Heart left ventricle (tissue), 16 donors: ENCODE data around the gene ATP6V0A1. TPM values are rescaled to one million over a fixed set of nuclear protein-coding genes. Genes with fewer than 3 reads are reported as not detected.

Source experiments
- ATAC-seq, 4 donors: fragments of 200-7000 bp; cut with Tn5 transposase; one replicate each; pipeline ENCODE4 v1.9.1; 2020 to 2022; ENCODE audit warnings: moderate library complexity in 4 of 4, mild to moderate bottlenecking in 3 of 4, moderate number of reproducible peaks in 1 of 4
- DNase-seq, 5 donors: peaks; one replicate each; pipeline ENCODE4 v3.0.0-alpha.2; 2020
- H3K27ac ChIP-seq, 12 donors: fragments of 200-600 bp; sonication (generic) in 4 of 12; one replicate each; pipeline versions ENCODE4 v1.5.0 to v1.8.0; 2016 to 2022; ENCODE audit warnings: mild to moderate bottlenecking in 2 of 12
- H3K27me3 ChIP-seq, 9 donors: fragments of 200-600 bp; sonication (generic) in 2 of 9; one replicate each; pipeline versions ENCODE4 v1.5.1 to v1.8.0; 2016 to 2022; ENCODE audit warnings: mild to moderate bottlenecking in 3 of 9
- H3K36me3 ChIP-seq, 9 donors: fragments of 200-600 bp; sonication (generic) in 2 of 9; one replicate each; pipeline versions ENCODE4 v1.5.0 to v1.8.0; 2018 to 2022; ENCODE audit warnings: mild to moderate bottlenecking in 2 of 9
- H3K4me1 ChIP-seq, 12 donors: fragments of 200-600 bp; sonication (generic) in 4 of 12; one replicate each; pipeline versions ENCODE4 v1.5.0 to v1.8.0; 2016 to 2022; ENCODE audit warnings: mild to moderate bottlenecking in 3 of 12
- H3K4me3 ChIP-seq, 12 donors: fragments of 200-600 bp; sonication (generic) in 4 of 12; one replicate each; pipeline versions ENCODE4 v1.5.0 to v1.8.0; 2017 to 2022; ENCODE audit warnings: mild to moderate bottlenecking in 9 of 12, moderate library complexity in 4 of 12
- H3K9me3 ChIP-seq, 12 donors: fragments of 200-600 bp; sonication (generic) in 4 of 12; one replicate each; pipeline versions ENCODE4 v1.5.0 to v1.8.0; 2016 to 2022; ENCODE audit warnings: mild to moderate bottlenecking in 1 of 12
- CTCF ChIP-seq, 12 donors: fragments of 200-600 bp; sonication (generic) in 4 of 12; IDR thresholded peaks; one replicate each; pipeline versions ENCODE4 v1.5.0 to v1.8.0; 2018 to 2022; ENCODE audit warnings: antibody characterized with exemption in 12 of 12, mild to moderate bottlenecking in 5 of 12
- POLR2A ChIP-seq, 2 donors: fragments of 450-650 bp; IDR thresholded peaks; one replicate each; pipeline ENCODE4 v1.6.1; 2017; ENCODE audit warnings: antibody characterized with exemption in 2 of 2, mild to moderate bottlenecking in 2 of 2, moderate library complexity in 2 of 2
- WGBS, 4 donors: extraction: QIAGEN DNeasy Blood & Tissue Kit in 2 of 4; methylation state at CpG; one replicate each; pipeline versions ENCODE4 v1.1.5 to v1.1.7; 2013 to 2018; 5-methylcytosine and 5-hydroxymethylcytosine counted together
- intact Hi-C, 10 donors: fragments of 100-400 bp; cut with DNase I; formaldehyde crosslinking; loops; one replicate each; pipeline versions ENCODE4 v1.11.1 to v1.14.2; 2022
- polyA plus RNA-seq, 2 donors: library from polyadenylated mRNA; stranded (reverse); fragments of 200-250 nt; gene quantifications; one replicate each; pipeline ENCODE4 v1.2.3, GENCODE V29; 2013
- total RNA-seq, 9 donors: library from RNA; depleted of rRNA in 2 of 9; stranded (reverse); fragments of >200 nt in 2 of 9; fragmentation: NEBNext Ultra II Directional in 3 of 9; extraction: Animal tissue kit (Norgen Biotek cat#: 25700) in 3 of 9; gene quantifications; one replicate each; pipeline versions ENCODE4 v1.1.0 to v1.2.4, GENCODE V29; 2016 to 2023
- donor health status: ischemic (EF 13 %, LVEDD 7.1; RV severe dilation, severe dysfunction).
- donor health status: healthy with polysubstance abuse.
- donor health status: DM: no; HTN: yes; CAD: no.
- donor health status: DM: no; HTN: no; CAD: no.
- donor health status: ischemic (EF 25% LVEDD 6.9; RV normal size, moderate dysfunction).
- donor health status: ischemic (EF 25% LVEDD 5.7; RV mildly dilated, moderate dysfunction).
- donor health status: healthy.
- donor health status: DM: yes; HTN: yes; CAD: no.
- donor health status: ischemic (EF 35%, LVEDD 5.7; RV mildly dilated, moderate dysfunction).
- donor health status: nonischemic (EF 11% LVEDD 7.7; RV severe dilation, severe dysfunction).
- donor health status: DM: yes; HTN: yes; CAD: no.
- donor health status: PGD.
- donor health status: ischemic (EF 29% LVEDD 5.4; RV normal size, mild dysfunction).
- donor health status: nonischemic (EF 23%, LVEDD 6.1; RV moderate dilation, normal function).

ATP6V0A1 gene
- total and polyA plus RNA-seq, 11 donors = 24.3 to 65.9 (median 35.9) TPM

- Histone ChIP-seq H3K27me3 (no peaks in the 10 kb centered on the region), H3K4me1 (peaks cover 0 to 68% (median 25%) of the 10 kb centered on the region in 12 donors), H3K36me3 (peaks cover 0 to 44% (median 38%) of the 10 kb centered on the region in 9 donors), H3K27ac (peak overlapping the region; percentile 4 to 98 (median 92)), H3K4me3 (peak overlapping the region in 11 of 12 donors; percentile 63 to 93 (median 83)), H3K9me3 (no peaks in the 10 kb centered on the region)
- DNase-seq (no peak), ATAC-seq (peak in 2 of 4 donors; percentile 13 to 19)
- intact Hi-C loops = loop anchor here in 9 of 10 donors (2.0 to 10.0 kb wide), 6 partner anchors 33 to 138 kb away; partner anchors contain the start of gene CAVIN1 (in 7 of the 9)
- 11 to 13% (median 12%) methylated on average over 6 of the region's 6 CpGs for WGBS, 4 donors
- no peak for TF ChIP-seq POLR2A (IDR thresholded peaks at IDR 0.05)
- TF ChIP-seq CTCF (IDR thresholded peaks at IDR 0.05) = no peak
Measured at GRCh38 chr17:42459801-42460281, 1.2 kb downstream of the ATP6V0A1 start.

GRCh38 chr17:42460371-42460770 lies 1.7 kb downstream of the ATP6V0A1 start:
- Histone ChIP-seq H3K27me3 (no peaks in the 10 kb centered on the region), H3K9me3 (no peaks in the 10 kb centered on the region), H3K4me3 (peak overlapping the region in 11 of 12 donors; percentile 11 to 93 (median 78)), H3K4me1 (peaks cover 0 to 63% (median 25%) of the 10 kb centered on the region in 12 donors), H3K27ac (peak overlapping the region in 8 of 12 donors; percentile 4 to 98 (median 92)), H3K36me3 (peaks cover 0 to 49% (median 43%) of the 10 kb centered on the region in 9 donors)
- 84 to 91% (median 88%) methylated on average over 1 of the region's 1 CpG for WGBS, 4 donors
- TF ChIP-seq POLR2A (IDR thresholded peaks at IDR 0.05) = no peak
- DNase-seq = no peak
- ATAC-seq = no peak
- intact Hi-C loops = loop anchor here in 2 of 10 donors (5.0 to 10.0 kb wide), 2 partner anchors 33 to 54 kb away; no protein-coding TSS in a partner anchor

GRCh38 chr17:42463976-42464400 lies 5.3 kb downstream of the ATP6V0A1 start:
- WGBS, 4 donors = 80 to 82% (median 82%) methylated on average over 4 of the region's 4 CpGs
- TF ChIP-seq POLR2A (IDR thresholded peaks at IDR 0.05) (no peak), CTCF (IDR thresholded peaks at IDR 0.05) (no peak)
- no peak overlapping the region for H3K4me3 ChIP-seq
- no peak for ATAC-seq
- intact Hi-C loops = loop anchor here in 2 of 10 donors (5.0 to 10.0 kb wide), 2 partner anchors 37 to 51 kb away; no protein-coding TSS in a partner anchor
- H3K27me3 ChIP-seq = no peaks in the 10 kb centered on the region
- no peak for DNase-seq
- peaks cover 0 to 85% (median 80%) of the 10 kb centered on the region in 9 donors for H3K36me3 ChIP-seq
- H3K27ac ChIP-seq = no peak overlapping the region
- no peaks in the 10 kb centered on the region for H3K9me3 ChIP-seq
- peaks cover 0 to 31% (median 13%) of the 10 kb centered on the region in 12 donors for H3K4me1 ChIP-seq

- Histone ChIP-seq H3K36me3 (peaks cover 0 to 100% (median 98%) of the 10 kb centered on the region in 9 donors), H3K4me3 (no peak overlapping the region), H3K27ac (no peak overlapping the region), H3K9me3 (no peaks in the 10 kb centered on the region), H3K4me1 (peaks cover 0 to 17% (median 0%) of the 10 kb centered on the region in 12 donors), H3K27me3 (no peaks in the 10 kb centered on the region)
- 73 to 82% (median 78%) methylated on average over 5 of the region's 5 CpGs for WGBS, 4 donors
- ATAC-seq = no peak
- intact Hi-C loops = loop anchor here in 3 of 10 donors (5.0 to 10.0 kb wide), 3 partner anchors 39 to 47 kb away; no protein-coding TSS in a partner anchor
- TF ChIP-seq POLR2A (IDR thresholded peaks at IDR 0.05) (no peak), CTCF (IDR thresholded peaks at IDR 0.05) (no peak)
- no peak for DNase-seq
Measured at GRCh38 chr17:42467889-42468288, 9.2 kb downstream of the ATP6V0A1 start.
